Neural progenitor cell (in vitro differentiated cells): ENCODE measurements around the gene ANKRD18A. TPM values are rescaled to one million over a fixed set of nuclear protein-coding genes. Genes with fewer than 3 reads are reported as not detected.
A peak's percentile ranks its signal among the peaks of the same experiment; 100 is the strongest.

Source experiments
- DNase-seq: peaks from one replicate; pipeline ENCODE4 v3.0.0-alpha.2; 2016; ENCODE audit warnings: low spot score
- H2AFZ ChIP-seq: fragments of 200-600 bp; sonication (generic); replicated peaks from 2 replicates; pipeline ENCODE4 v1.6.1; 2016; ENCODE audit warnings: antibody characterized with exemption
- H3F3A ChIP-seq: fragments of 200-600 bp; sonication (generic); 2 replicates; pipeline ENCODE4 v1.6.1; 2016; ENCODE audit warnings: antibody characterized with exemption, low read depth
- H3K27ac ChIP-seq: fragments of 200-600 bp; sonication (generic); 2 replicates; pipeline ENCODE4 v1.5.1; 2016; ENCODE audit warnings: mild to moderate bottlenecking
- H3K27me3 ChIP-seq: fragments of 200-600 bp; sonication (generic); 2 replicates; pipeline ENCODE4 v1.6.1; 2016; ENCODE audit warnings: mild to moderate bottlenecking, moderate library complexity
- H3K36me3 ChIP-seq: fragments of 200-600 bp; sonication (generic); 2 replicates; pipeline ENCODE4 v1.5.1; 2016
- H3K4me1 ChIP-seq: fragments of 200-600 bp; sonication (generic); 2 replicates; pipeline ENCODE4 v1.6.1; 2016; ENCODE audit warnings: mixed run types
- H3K4me2 ChIP-seq: fragments of 200-600 bp; sonication (generic); 2 replicates; pipeline ENCODE4 v1.6.1; 2016
- H3K4me3 ChIP-seq: fragments of 200-600 bp; sonication (generic); 2 replicates; pipeline ENCODE4 v1.5.1; 2016
- H3K79me2 ChIP-seq: fragments of 200-600 bp; sonication (generic); 2 replicates; pipeline ENCODE4 v1.6.1; 2016; ENCODE audit warnings: low read depth
- H3K9ac ChIP-seq: fragments of 200-600 bp; sonication (generic); 2 replicates; pipeline ENCODE4 v1.6.1; 2016
- H3K9me3 ChIP-seq: fragments of 200-600 bp; sonication (generic); 2 replicates; pipeline ENCODE4 v1.5.1; 2016; ENCODE audit warnings: low read depth
- H4K20me1 ChIP-seq: fragments of 200-600 bp; sonication (generic); 2 replicates; pipeline ENCODE4 v1.6.1; 2016; ENCODE audit warnings: low read depth
- H3K27ac Mint-ChIP-seq: 3 replicates; pipeline ENCODE4 v1.8.0; 2021; ENCODE audit warnings: mixed read lengths
- H3K27me3 Mint-ChIP-seq: 2 replicates; pipeline ENCODE4 v1.8.0; 2022; ENCODE audit warnings: low read depth, mild to moderate bottlenecking, inconsistent platforms, moderate library complexity, mixed read lengths; ENCODE audit not compliant: insufficient read depth
- H3K36me3 Mint-ChIP-seq: 3 replicates; pipeline ENCODE4 v1.8.0; 2021; ENCODE audit warnings: mixed read lengths
- H3K4me1 Mint-ChIP-seq: 3 replicates; pipeline ENCODE4 v1.8.0; 2021; ENCODE audit warnings: mixed read lengths
- H3K4me3 Mint-ChIP-seq: 3 replicates; pipeline ENCODE4 v1.8.0; 2021; ENCODE audit warnings: mild to moderate bottlenecking, moderate library complexity, mixed read lengths
- H3K9me3 Mint-ChIP-seq: 3 replicates; pipeline ENCODE4 v1.8.0; 2020; ENCODE audit warnings: mixed read lengths
- EZH2 ChIP-seq: fragments of 200-600 bp; sonication (generic); IDR thresholded peaks from 2 replicates; pipeline ENCODE4 v1.6.1; 2017; ENCODE audit warnings: antibody characterized with exemption, mild to moderate bottlenecking, moderate library complexity
- EZH2phosphoT487 ChIP-seq: fragments of 200-600 bp; sonication (generic); IDR thresholded peaks from 2 replicates; pipeline ENCODE4 v1.6.1; 2017; ENCODE audit warnings: antibody characterized with exemption
- total RNA-seq: library from RNA; depleted of rRNA; stranded (reverse); fragments of >200 nt; gene quantifications from 2 replicates; pipeline ENCODE4 v1.2.3, GENCODE V29; 2015; ENCODE audit warnings: low replicate concordance
- TF ChIP-seq, protein P1 (sequence below): fragments of 200-600 bp; sonication (generic); IDR thresholded peaks from 2 replicates; pipeline ENCODE4 v1.5.1; 2017; ENCODE audit warnings: antibody characterized with exemption, mild to moderate bottlenecking

The ANKRD18A gene
- total RNA-seq, 1 donor from 2014 or later, result 3.0 TPM

DNA sequence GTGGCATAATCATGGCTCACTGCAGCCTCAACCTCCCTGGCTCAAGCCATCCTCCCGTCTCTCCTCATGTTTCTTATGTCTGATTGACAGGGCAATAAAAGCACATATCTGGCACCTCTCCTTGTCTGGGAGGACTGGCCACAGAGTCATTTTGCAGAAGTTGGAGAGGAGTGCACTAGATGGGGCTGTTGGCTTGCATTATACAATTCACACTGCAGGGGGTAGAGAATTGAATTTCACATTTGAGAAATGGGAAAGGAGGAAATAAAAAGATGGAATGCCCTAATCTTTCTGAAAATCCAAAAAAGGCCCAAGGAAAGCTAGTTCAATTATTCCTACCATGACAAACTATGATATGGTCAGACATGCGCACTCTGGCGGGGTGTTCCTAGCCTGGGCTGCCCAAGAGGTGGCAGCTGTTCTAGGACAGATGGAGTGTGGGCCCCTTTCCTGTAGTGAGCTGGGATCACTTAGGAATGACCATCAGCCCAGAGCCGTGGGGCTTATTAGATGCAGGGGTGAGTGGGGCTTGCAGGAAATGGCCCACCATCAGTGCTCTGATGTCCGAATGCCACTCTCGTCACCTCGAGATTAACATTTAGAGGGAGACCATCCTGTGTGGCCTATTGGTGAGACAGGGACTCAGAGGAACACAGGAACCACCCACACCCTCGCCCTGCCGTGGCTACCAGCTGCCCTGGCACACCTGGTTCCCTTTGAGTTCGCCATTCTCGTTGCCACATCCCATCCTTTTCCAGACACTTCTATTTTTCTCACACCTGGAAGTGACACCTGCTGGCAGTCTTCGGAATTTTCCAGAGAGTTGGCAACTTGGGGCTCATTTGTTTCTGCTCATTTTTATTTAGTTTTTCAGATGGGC lies 21.8 kb upstream of the ANKRD18A start:
- H3K4me2 ChIP-seq, result no peak overlapping the region
- Mint-ChIP-seq H3K27me3 (peaks cover 9% of the 10 kb centered on the region), H3K4me1 (peaks cover 14% of the 10 kb centered on the region), H3K27ac (no peak overlapping the region), H3K4me3 (no peak overlapping the region), H3K9me3 (peaks cover 4% of the 10 kb centered on the region), H3K36me3 (no peaks in the 10 kb centered on the region)
- H3K4me1 ChIP-seq, result no peaks in the 10 kb centered on the region
- no peak overlapping the region for H3K27ac ChIP-seq
- no peaks in the 10 kb centered on the region for H3K27me3 ChIP-seq
- peak; percentile 58 for DNase-seq
- no peaks in the 10 kb centered on the region for H3K36me3 ChIP-seq
- no peak overlapping the region for H3K4me3 ChIP-seq
- H3K79me2 ChIP-seq, result no peaks in the 10 kb centered on the region
- H4K20me1 ChIP-seq, result no peaks in the 10 kb centered on the region
- TF ChIP-seq EZH2phosphoT487 (no peak), EZH2 (no peak)
- TF ChIP-seq, protein P1, sequence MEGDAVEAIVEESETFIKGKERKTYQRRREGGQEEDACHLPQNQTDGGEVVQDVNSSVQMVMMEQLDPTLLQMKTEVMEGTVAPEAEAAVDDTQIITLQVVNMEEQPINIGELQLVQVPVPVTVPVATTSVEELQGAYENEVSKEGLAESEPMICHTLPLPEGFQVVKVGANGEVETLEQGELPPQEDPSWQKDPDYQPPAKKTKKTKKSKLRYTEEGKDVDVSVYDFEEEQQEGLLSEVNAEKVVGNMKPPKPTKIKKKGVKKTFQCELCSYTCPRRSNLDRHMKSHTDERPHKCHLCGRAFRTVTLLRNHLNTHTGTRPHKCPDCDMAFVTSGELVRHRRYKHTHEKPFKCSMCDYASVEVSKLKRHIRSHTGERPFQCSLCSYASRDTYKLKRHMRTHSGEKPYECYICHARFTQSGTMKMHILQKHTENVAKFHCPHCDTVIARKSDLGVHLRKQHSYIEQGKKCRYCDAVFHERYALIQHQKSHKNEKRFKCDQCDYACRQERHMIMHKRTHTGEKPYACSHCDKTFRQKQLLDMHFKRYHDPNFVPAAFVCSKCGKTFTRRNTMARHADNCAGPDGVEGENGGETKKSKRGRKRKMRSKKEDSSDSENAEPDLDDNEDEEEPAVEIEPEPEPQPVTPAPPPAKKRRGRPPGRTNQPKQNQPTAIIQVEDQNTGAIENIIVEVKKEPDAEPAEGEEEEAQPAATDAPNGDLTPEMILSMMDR, result peak; percentile 61
- no peaks in the 10 kb centered on the region for H3F3A ChIP-seq
- H3K9me3 ChIP-seq, result no peaks in the 10 kb centered on the region
- H2AFZ ChIP-seq, result no peak overlapping the region
- no peak overlapping the region for H3K9ac ChIP-seq

DNA sequence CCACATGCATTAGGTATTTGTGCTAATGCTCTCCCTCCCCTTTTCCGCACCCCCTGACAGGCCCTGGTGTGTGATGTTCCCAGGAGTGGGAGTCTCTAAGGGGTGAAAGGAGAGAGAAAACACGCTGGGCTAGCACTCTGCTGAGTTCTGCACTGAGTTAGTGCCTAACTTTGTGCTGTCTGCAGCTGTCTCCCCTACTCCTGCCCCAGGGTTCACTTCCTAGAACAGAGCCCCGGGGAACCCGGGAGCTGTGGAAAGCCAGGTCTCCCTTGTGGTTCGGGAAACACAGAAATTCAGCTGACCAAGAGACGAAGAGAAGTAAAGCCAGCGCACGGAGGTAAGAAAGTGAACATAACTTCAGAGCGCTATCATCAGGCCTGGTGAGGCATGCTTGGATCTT lies 20.7 kb upstream of the ANKRD18A start:
- H3K36me3 Mint-ChIP-seq, result no peaks in the 10 kb centered on the region
- H3K79me2 ChIP-seq, result no peaks in the 10 kb centered on the region
- no peaks in the 10 kb centered on the region for H3F3A ChIP-seq
- H4K20me1 ChIP-seq, result no peaks in the 10 kb centered on the region
- peaks cover 4% of the 10 kb centered on the region for H3K9me3 Mint-ChIP-seq
- H3K9ac ChIP-seq, result no peak overlapping the region
- no peak overlapping the region for H3K4me2 ChIP-seq
- peaks cover 9% of the 10 kb centered on the region for H3K27me3 Mint-ChIP-seq
- H3K4me3 Mint-ChIP-seq, result no peak overlapping the region
- H3K27ac ChIP-seq, result no peak overlapping the region
- no peaks in the 10 kb centered on the region for H3K36me3 ChIP-seq
- TF ChIP-seq EZH2phosphoT487 (no peak), EZH2 (no peak)
- TF ChIP-seq, protein P1, result no peak
- H3K9me3 ChIP-seq, result no peaks in the 10 kb centered on the region
- H3K4me1 Mint-ChIP-seq, result peaks cover 14% of the 10 kb centered on the region
- H3K4me1 ChIP-seq, result no peaks in the 10 kb centered on the region
- no peaks in the 10 kb centered on the region for H3K27me3 ChIP-seq
- H2AFZ ChIP-seq, result no peak overlapping the region
- no peak overlapping the region for H3K27ac Mint-ChIP-seq
- no peak for DNase-seq
- no peak overlapping the region for H3K4me3 ChIP-seq

DNA sequence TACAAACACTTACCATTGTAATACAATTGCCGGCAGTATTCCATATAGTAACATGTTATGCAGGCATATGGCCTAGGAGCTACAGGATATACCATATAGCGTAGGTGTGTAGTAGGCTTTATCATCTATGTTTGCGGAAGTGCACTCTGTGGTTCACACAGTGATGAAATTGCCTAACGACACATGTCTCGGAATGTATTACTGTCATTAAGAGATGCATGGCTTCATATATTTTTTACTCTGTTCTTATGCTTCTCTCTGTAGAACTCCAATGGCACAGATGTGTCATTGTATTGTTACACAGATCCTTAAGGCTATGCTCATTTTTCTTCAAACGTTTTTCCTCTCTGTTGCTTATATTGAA lies 19.2 kb upstream of the ANKRD18A start:
- no peak overlapping the region for H3K27ac Mint-ChIP-seq
- peaks cover 14% of the 10 kb centered on the region for H3K4me1 Mint-ChIP-seq
- H3K9me3 Mint-ChIP-seq, result peaks cover 4% of the 10 kb centered on the region

More for the DNA sequence above, 19.2 kb upstream of the ANKRD18A start:
- Histone ChIP-seq H3K4me3 (no peak overlapping the region), H2AFZ (no peak overlapping the region), H3K27ac (no peak overlapping the region), H3F3A (no peaks in the 10 kb centered on the region), H3K4me2 (no peak overlapping the region), H3K9me3 (no peaks in the 10 kb centered on the region), H3K27me3 (no peaks in the 10 kb centered on the region), H3K4me1 (no peaks in the 10 kb centered on the region), H3K9ac (no peak overlapping the region), H3K79me2 (no peaks in the 10 kb centered on the region), H4K20me1 (no peaks in the 10 kb centered on the region), H3K36me3 (no peaks in the 10 kb centered on the region)
- TF ChIP-seq, protein P1, result no peak
- TF ChIP-seq EZH2 (no peak), EZH2phosphoT487 (no peak)
- DNase-seq, result no peak
- peaks cover 5% of the 10 kb centered on the region for H3K27me3 Mint-ChIP-seq
- no peaks in the 10 kb centered on the region for H3K36me3 Mint-ChIP-seq
- H3K4me3 Mint-ChIP-seq, result no peak overlapping the region
